H1 (cell line): Measurements from ENCODE around the gene SH3RF3. TPM values are rescaled to one million over a fixed set of nuclear protein-coding genes. Genes with fewer than 3 reads are reported as not detected.

ENCODE experiments used
- CTCF ChIA-PET: fragments of 300-600 bp; sonication (Branson Sonifier 250); formaldehyde crosslinking; loops from one replicate; lab custom pipeline; 2021; ENCODE audit not compliant: partially characterized antibody; lab: Charles Lee
- POLR2A ChIA-PET: fragments of 300-600 bp; sonication (Branson Sonifier 250); formaldehyde crosslinking; loops from one replicate; lab custom pipeline; 2021; ENCODE audit warnings: inconsistent platforms; ENCODE audit not compliant: partially characterized antibody; lab: Charles Lee
- DNase-seq, 2 experiments: peaks; one replicate each; pipeline versions ENCODE4 v3.0.0 to v3.0.0-alpha.2; 2010 to 2022; ENCODE audit warnings: low spot score in 2 of 2, low read depth in 1 of 2, mixed read lengths in 1 of 2
- FAIRE-seq: peaks from 2 replicates; lab custom pipeline; 2011; peaks lifted over from hg19 to GRCh38; lab: Jason Lieb, UNC
- H2AFZ ChIP-seq: 2 replicates; pipeline ENCODE4 v1.8.1; 2012; ENCODE audit warnings: low read length, inconsistent platforms
- H2AK5ac ChIP-seq: 2 replicates; pipeline ENCODE4 v1.6.1; 2013; ENCODE audit warnings: low read depth, low read length
- H2BK120ac ChIP-seq: replicated peaks from 2 replicates; pipeline ENCODE3; 2013; ENCODE audit warnings: low read depth, low read length, inconsistent platforms
- H2BK12ac ChIP-seq: 2 replicates; pipeline ENCODE4 v1.6.1; 2013; ENCODE audit warnings: low read depth, low read length
- H2BK15ac ChIP-seq: 2 replicates; pipeline ENCODE4 v1.6.1; 2013; ENCODE audit warnings: low read length
- H2BK20ac ChIP-seq: 2 replicates; pipeline ENCODE4 v1.6.1; 2013; ENCODE audit warnings: low read length
- H2BK5ac ChIP-seq: 2 replicates; pipeline ENCODE4 v1.6.1; 2013; ENCODE audit warnings: low read depth, low read length
- H3K14ac ChIP-seq: 2 replicates; pipeline ENCODE4 v1.6.1; 2013; ENCODE audit warnings: inconsistent platforms; ENCODE audit not compliant: insufficient read length
- H3K18ac ChIP-seq: 2 replicates; pipeline ENCODE4 v1.6.1; 2013; ENCODE audit warnings: low read length; ENCODE audit errors: extremely low read depth
- H3K23ac ChIP-seq: 2 replicates; pipeline ENCODE4 v1.6.1; 2013; ENCODE audit warnings: inconsistent platforms; ENCODE audit not compliant: insufficient read length
- H3K23me2 ChIP-seq: 2 replicates; pipeline ENCODE4 v1.6.1; 2013; ENCODE audit warnings: low read depth, low read length
- H3K27ac ChIP-seq: 2 replicates; pipeline ENCODE4 v1.6.1; 2011; ENCODE audit warnings: low read depth, low read length, inconsistent platforms
- H3K27me3 ChIP-seq, 4 experiments: replicated peaks in 1 of 4; 1 replicate in 1 of 4; 2 replicates in 3 of 4; pipeline versions ENCODE4 v1.6.1 to v1.8.1; 2011 to 2013; ENCODE audit warnings: low read length in 3 of 4, mild to moderate bottlenecking in 3 of 4, inconsistent platforms in 2 of 4, mixed read lengths in 2 of 4, moderate library complexity in 1 of 4; ENCODE audit not compliant: control insufficient read depth in 3 of 4, insufficient read depth in 3 of 4; ENCODE audit errors: extremely low read depth in 1 of 4
- H3K36me3 ChIP-seq, 4 experiments: 2 replicates each; pipeline versions ENCODE4 v1.6.1 to v1.8.1; 2011 to 2013; ENCODE audit warnings: mild to moderate bottlenecking in 4 of 4, low read length in 3 of 4, moderate library complexity in 2 of 4, control low read depth in 1 of 4, inconsistent platforms in 1 of 4; ENCODE audit not compliant: insufficient read depth in 4 of 4, control insufficient read depth in 2 of 4
- H3K4ac ChIP-seq: replicated peaks from 2 replicates; pipeline ENCODE3; 2013; ENCODE audit warnings: low read length, low read depth, mixed read lengths, inconsistent platforms; ENCODE audit not compliant: insufficient read length
- H3K4me1 ChIP-seq, 4 experiments: replicated peaks in 1 of 4; 1 replicate in 1 of 4; 2 replicates in 3 of 4; pipeline versions ENCODE4 v1.6.1 to v1.8.1; 2011 to 2013; ENCODE audit warnings: low read length in 3 of 4, inconsistent platforms in 2 of 4, mixed read lengths in 1 of 4; ENCODE audit not compliant: insufficient read depth in 4 of 4, control insufficient read depth in 3 of 4
- H3K4me2 ChIP-seq, 2 experiments: 2 replicates each; pipeline versions ENCODE4 v1.6.1 to v1.8.1; 2011 to 2013; ENCODE audit warnings: low read depth in 2 of 2, low read length in 2 of 2, control low read depth in 1 of 2, inconsistent platforms in 1 of 2, mild to moderate bottlenecking in 1 of 2; ENCODE audit not compliant: insufficient read depth in 1 of 2
- H3K4me3 ChIP-seq, 4 experiments: fragments of 200-600, 300-600 bp in 1 of 4; sonication (generic), shearing (Covaris generic), sonication (Bioruptor Twin) in 1 of 4; 2 replicates each; pipeline versions ENCODE4 v1.5.1 to v1.8.1; 2011 to 2016; ENCODE audit warnings: low read length in 4 of 4, low read depth in 3 of 4, control low read depth in 2 of 4, inconsistent platforms in 2 of 4, mild to moderate bottlenecking in 2 of 4, mixed read lengths in 1 of 4, moderate library complexity in 1 of 4; ENCODE audit not compliant: insufficient read depth in 2 of 4; ENCODE audit errors: extremely low read depth in 1 of 4
- H3K56ac ChIP-seq: replicated peaks from 2 replicates; pipeline ENCODE3; 2013; ENCODE audit warnings: low read depth, mild to moderate bottlenecking, mixed read lengths, low read length, inconsistent platforms; ENCODE audit not compliant: insufficient read length
- H3K79me1 ChIP-seq: 2 replicates; pipeline ENCODE4 v1.6.1; 2013; ENCODE audit warnings: low read depth, low read length, control low read depth
- H3K79me2 ChIP-seq, 2 experiments: 2 replicates each; pipeline versions ENCODE4 v1.6.1 to v1.8.1; 2012 to 2013; ENCODE audit warnings: low read length in 2 of 2, mild to moderate bottlenecking in 2 of 2, inconsistent platforms in 1 of 2; ENCODE audit not compliant: insufficient read depth in 2 of 2, control insufficient read depth in 1 of 2
- H3K9ac ChIP-seq, 4 experiments: replicated peaks in 1 of 4; 1 replicate in 1 of 4; 2 replicates in 3 of 4; pipeline versions ENCODE4 v1.6.1 to v1.8.1; 2011 to 2013; ENCODE audit warnings: low read depth in 3 of 4, low read length in 3 of 4, control low read depth in 2 of 4, mild to moderate bottlenecking in 2 of 4, moderate library complexity in 2 of 4, inconsistent platforms in 1 of 4; ENCODE audit errors: extremely low read depth in 1 of 4
- H3K9me3 ChIP-seq, 2 experiments: 2 replicates each; pipeline versions ENCODE4 v1.6.1 to v1.8.1; 2012 to 2013; ENCODE audit warnings: mild to moderate bottlenecking in 2 of 2, moderate library complexity in 2 of 2, control low read depth in 1 of 2, inconsistent platforms in 1 of 2, low read depth in 1 of 2, low read length in 1 of 2, mixed read lengths in 1 of 2; ENCODE audit not compliant: insufficient read depth in 2 of 2
- H4K20me1 ChIP-seq, 2 experiments: replicated peaks in 1 of 2; 2 replicates each; pipeline versions ENCODE3 to v1.8.1; 2011 to 2013; ENCODE audit warnings: inconsistent platforms in 2 of 2, low read length in 2 of 2, mild to moderate bottlenecking in 1 of 2; ENCODE audit not compliant: insufficient read depth in 2 of 2, control insufficient read depth in 1 of 2
- H4K5ac ChIP-seq: 2 replicates; pipeline ENCODE4 v1.6.1; 2013; ENCODE audit warnings: low read length, low read depth, mixed read lengths, inconsistent platforms; ENCODE audit not compliant: insufficient read length
- H4K8ac ChIP-seq: 2 replicates; pipeline ENCODE4 v1.8.0; 2013; ENCODE audit warnings: mild to moderate bottlenecking, moderate library complexity, low read length, inconsistent platforms; ENCODE audit not compliant: insufficient read depth; ENCODE audit errors: extremely low read depth
- H4K91ac ChIP-seq: replicated peaks from 2 replicates; pipeline ENCODE3; 2013; ENCODE audit warnings: low read length, mixed read lengths, inconsistent platforms; ENCODE audit not compliant: insufficient read length
- CBX5 ChIP-seq: fragments of 300-800, 300-1000 bp; sonication (generic); IDR thresholded peaks from 2 replicates; pipeline ENCODE4 v1.7.1; 2016; ENCODE audit warnings: antibody characterized with exemption, low read length, low read depth
- CHD1 ChIP-seq: IDR thresholded peaks from 2 replicates; pipeline ENCODE4 v1.6.1; 2012; ENCODE audit warnings: low read depth, low read length, improper control_type of control experiment
- CHD2 ChIP-seq: IDR thresholded peaks from 2 replicates; pipeline ENCODE4 v1.6.1; 2012; ENCODE audit warnings: low read length, improper control_type of control experiment
- GTF2F1 ChIP-seq: IDR thresholded peaks from 2 replicates; pipeline ENCODE4 v1.6.1; 2012; ENCODE audit warnings: low read depth, low read length, improper control_type of control experiment, borderline replicate concordance
- JUND ChIP-seq: IDR thresholded peaks from 2 replicates; pipeline ENCODE4 v1.6.1; 2011; ENCODE audit warnings: mild to moderate bottlenecking, improper control_type of control experiment, low read length
- KDM1A ChIP-seq: fragments of 200-600, 300-600 bp; sonication (generic); IDR thresholded peaks from 2 replicates; pipeline ENCODE4 v1.7.1; 2016; ENCODE audit warnings: mild to moderate bottlenecking, low read length, borderline replicate concordance
- RFX5 ChIP-seq: IDR thresholded peaks from 2 replicates; pipeline ENCODE4 v1.6.1; 2011; ENCODE audit warnings: low read depth, low read length, improper control_type of control experiment, borderline replicate concordance
- TAF1 ChIP-seq: IDR thresholded peaks from 2 replicates; pipeline ENCODE4 v1.6.1; 2011; ENCODE audit warnings: mild to moderate bottlenecking, low read depth, low read length
- WGBS, 2 experiments: shearing (Covaris generic) in 1 of 2; methylation state at CpG; one replicate each; pipeline versions ENCODE4 v1.1.6 to v1.1.7; 2013 to 2015; ENCODE audit warnings: low lambda C conversion rate in 2 of 2, mixed read lengths in 2 of 2, inconsistent platforms in 1 of 2, low coverage in 1 of 2, missing lambda C conversion rate in 1 of 2; ENCODE audit not compliant: insufficient replicate concordance in 2 of 2, insufficient coverage in 1 of 2, insufficient read length in 1 of 2; ENCODE audit errors: extremely low coverage in 1 of 2, missing lambda C conversion rate in 1 of 2; 5-methylcytosine and 5-hydroxymethylcytosine counted together
- polyA plus RNA-seq, 7 experiments: library from polyadenylated mRNA; depleted of rRNA in 3 of 7; stranded (reverse) in 5 of 7; unstranded in 2 of 7; fragments of >200 nt in 5 of 7; fragments of 200-250 nt in 2 of 7; gene quantifications; 1 replicate in 5 of 7; 2 replicates in 1 of 7; 4 replicates in 1 of 7; pipeline versions ENCODE4 v1.2.1 to v1.2.3, GENCODE V29; 2011 to 2013; ENCODE audit warnings: missing spikeins in 2 of 7, mixed read lengths in 2 of 7
- total RNA-seq: library from RNA; stranded (reverse); fragmentation: NEBNext Ultra II Directional; extraction: Animal tissue kit (Norgen Biotek cat#: 25700); gene quantifications from 2 replicates; pipeline ENCODE4 v1.2.1, GENCODE V29; 2021

Gene SH3RF3
- total and polyA plus RNA-seq, 2 of the 8 experiments (the other 6 are each of a cell fraction or from before 2014, with no cell fraction given) = 0.11 to 0.65 TPM

DNA sequence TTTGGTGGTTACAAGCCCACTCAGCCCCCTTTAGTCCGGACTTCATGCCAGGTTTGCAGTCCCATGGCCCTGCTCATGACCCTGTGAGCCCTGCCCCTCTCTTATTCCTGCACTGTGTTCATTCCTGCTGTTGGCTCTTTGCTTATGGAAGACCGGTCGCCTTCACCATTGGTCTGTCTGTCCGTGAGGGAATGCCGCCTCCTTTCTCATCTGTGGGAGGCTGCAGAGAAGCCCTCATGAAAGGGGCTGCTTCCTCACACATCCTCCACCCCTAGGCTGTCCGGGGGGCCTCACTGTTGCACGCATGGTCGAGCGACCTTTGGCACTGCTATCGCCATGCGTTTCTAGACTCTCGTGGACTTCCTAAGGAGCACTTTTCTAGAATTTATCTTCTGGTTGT lies 16.3 kb downstream of the SH3RF3 start:
- Histone ChIP-seq H3K9me3 (no peaks in the 10 kb centered on the region), H2AK5ac (no peak overlapping the region), H4K20me1 (no peaks in the 10 kb centered on the region), H4K8ac (no peak overlapping the region), H2BK15ac (no peak overlapping the region), H3K23ac (no peak overlapping the region), H3K4me3 (no peak overlapping the region), H3K23me2 (no peaks in the 10 kb centered on the region), H3K18ac (no peak overlapping the region), H3K4me1 (no peaks in the 10 kb centered on the region), H3K4me2 (no peak overlapping the region), H4K5ac (no peak overlapping the region), H3K27me3 (no peaks in the 10 kb centered on the region), H2AFZ (no peak overlapping the region), H3K27ac (no peak overlapping the region), H3K9ac (no peak overlapping the region), H2BK120ac (no peak overlapping the region), H2BK12ac (no peak overlapping the region), H3K79me1 (no peaks in the 10 kb centered on the region), H3K56ac (no peak overlapping the region), H2BK20ac (no peak overlapping the region), H2BK5ac (no peak overlapping the region), H3K79me2 (no peaks in the 10 kb centered on the region), H3K14ac (no peak overlapping the region), H3K4ac (no peak overlapping the region), H4K91ac (no peak overlapping the region), H3K36me3 (no peaks in the 10 kb centered on the region)
- FAIRE-seq = no peak
- CTCF ChIA-PET = no interaction called here
- POLR2A ChIA-PET = no interaction called here
- WGBS, 2 experiments = 79% methylated on average over 12 of the region's 12 CpGs; no CpG with 5 or more reads in 1 of the 2 experiments
- DNase-seq = no peak
- TF ChIP-seq CHD2 (no peak), GTF2F1 (no peak), TAF1 (no peak), CHD1 (no peak), CBX5 (no peak), RFX5 (no peak), JUND (no peak), KDM1A (no peak)
